ENCODE data around the gene KCNH1.

DNA sequence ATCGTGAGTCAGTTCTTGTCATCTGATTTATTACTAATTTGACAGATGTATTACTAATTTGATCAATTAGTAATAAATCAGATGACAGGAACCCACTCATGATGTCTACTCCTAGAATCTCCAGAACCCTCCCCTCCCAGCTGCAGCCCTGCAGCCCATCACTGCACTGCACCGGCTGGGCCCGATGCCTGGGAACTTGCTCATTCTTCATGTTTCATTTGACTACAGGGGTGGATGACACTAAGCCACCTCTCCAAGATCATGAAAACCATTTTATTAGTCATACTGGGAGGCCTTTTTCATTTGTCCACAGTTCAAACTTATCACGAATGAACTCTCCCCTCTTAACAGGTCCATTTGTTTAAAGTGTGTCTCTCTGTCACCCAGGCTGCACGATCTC, 41.0 kb downstream of the KCNH1 start:
- no peak for TF ChIP-seq POLR2A (IDR thresholded peaks at IDR 0.05)
- no peak for TF ChIP-seq POLR2AphosphoS5 (IDR thresholded peaks at IDR 0.05)
- TF ChIP-seq, protein P1, sequence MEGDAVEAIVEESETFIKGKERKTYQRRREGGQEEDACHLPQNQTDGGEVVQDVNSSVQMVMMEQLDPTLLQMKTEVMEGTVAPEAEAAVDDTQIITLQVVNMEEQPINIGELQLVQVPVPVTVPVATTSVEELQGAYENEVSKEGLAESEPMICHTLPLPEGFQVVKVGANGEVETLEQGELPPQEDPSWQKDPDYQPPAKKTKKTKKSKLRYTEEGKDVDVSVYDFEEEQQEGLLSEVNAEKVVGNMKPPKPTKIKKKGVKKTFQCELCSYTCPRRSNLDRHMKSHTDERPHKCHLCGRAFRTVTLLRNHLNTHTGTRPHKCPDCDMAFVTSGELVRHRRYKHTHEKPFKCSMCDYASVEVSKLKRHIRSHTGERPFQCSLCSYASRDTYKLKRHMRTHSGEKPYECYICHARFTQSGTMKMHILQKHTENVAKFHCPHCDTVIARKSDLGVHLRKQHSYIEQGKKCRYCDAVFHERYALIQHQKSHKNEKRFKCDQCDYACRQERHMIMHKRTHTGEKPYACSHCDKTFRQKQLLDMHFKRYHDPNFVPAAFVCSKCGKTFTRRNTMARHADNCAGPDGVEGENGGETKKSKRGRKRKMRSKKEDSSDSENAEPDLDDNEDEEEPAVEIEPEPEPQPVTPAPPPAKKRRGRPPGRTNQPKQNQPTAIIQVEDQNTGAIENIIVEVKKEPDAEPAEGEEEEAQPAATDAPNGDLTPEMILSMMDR (IDR thresholded peaks at IDR 0.05), result no peak

Data from prostate gland (tissue), 2 donors.